ENCODE data around the gene NUP42.

NUP42 gene

DNA sequence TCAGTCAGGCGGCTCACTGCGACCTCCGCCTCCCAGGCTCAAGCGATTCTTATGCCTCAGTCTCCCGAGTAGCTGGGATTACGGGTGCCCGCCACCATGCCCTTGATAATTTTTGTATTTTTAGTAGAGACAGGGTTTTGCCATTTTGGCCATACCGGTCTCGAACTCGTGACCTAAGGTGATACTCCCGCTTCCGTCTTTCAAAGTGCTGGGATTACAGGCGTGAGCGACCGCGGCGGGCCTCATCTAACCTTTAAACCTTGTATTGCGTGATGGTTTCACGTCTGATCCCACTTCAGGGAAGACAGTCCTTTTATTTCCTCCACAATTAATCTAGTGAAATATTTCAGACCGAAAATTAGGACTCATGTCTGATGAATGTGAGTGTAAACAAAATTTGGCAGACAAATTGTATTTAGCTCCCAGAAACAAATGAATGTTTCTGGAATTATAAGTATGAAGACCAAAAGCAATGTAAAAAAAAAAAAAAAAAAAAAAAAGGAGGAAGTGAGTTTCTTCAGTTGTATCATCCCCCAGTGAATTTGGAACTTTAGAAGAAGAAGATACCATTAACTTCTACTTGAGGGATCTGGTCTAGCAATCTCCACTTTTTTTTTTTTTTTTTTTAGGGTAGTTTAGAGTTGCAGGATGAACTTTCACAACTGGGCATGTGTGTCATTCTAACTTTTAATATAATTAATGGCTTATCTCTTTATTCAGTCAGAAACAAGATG, 1.6 kb downstream of the NUP42 start:
- no peak overlapping the region for H2BK5ac ChIP-seq (ENCODE audit: low read length)
- no peaks in the 10 kb centered on the region for H3K27me3 ChIP-seq (ENCODE audit: insufficient read depth, low read length, poor library complexity)
- peak overlapping the region; percentile 3 for H3K9ac ChIP-seq (ENCODE audit: low read length)
- no peak overlapping the region for H3K18ac ChIP-seq (ENCODE audit: low read length)
- peak overlapping the region; percentile 9 for H3K56ac ChIP-seq (ENCODE audit: low read length)
- H3K4me3 ChIP-seq (ENCODE audit: low read length), result no peak overlapping the region
- peaks cover 2% of the 10 kb centered on the region for H3K4me1 ChIP-seq (ENCODE audit: control insufficient read depth, low read depth, low read length)
- H3K27ac ChIP-seq (ENCODE audit: low read depth, low read length), result no peak overlapping the region
- no peaks in the 10 kb centered on the region for H3K79me1 ChIP-seq (ENCODE audit: low read length)
- H2AK5ac ChIP-seq (ENCODE audit: low read length), result no peak overlapping the region
- H2BK15ac ChIP-seq (replicated peaks; ENCODE audit: low read depth), result no peak overlapping the region
- no peak overlapping the region for H3K23ac ChIP-seq (ENCODE audit: low read length)
- H2BK120ac ChIP-seq (ENCODE audit: low read depth, low read length), result no peak overlapping the region
- no CpG with 5 or more reads among the region's 20 CpGs for WGBS (ENCODE audit: extremely low coverage, insufficient coverage, low lambda C conversion rate)
- no peak for DNase-seq
- no peak overlapping the region for H3K4ac ChIP-seq (ENCODE audit: low read depth, low read length)
- no peak overlapping the region for H4K5ac ChIP-seq (ENCODE audit: low read length)
- H4K8ac ChIP-seq (ENCODE audit: low read depth, low read length), result no peak overlapping the region
- H3K79me2 ChIP-seq (ENCODE audit: control insufficient read depth, insufficient read depth, low read length), result peaks cover 14% of the 10 kb centered on the region
- H3K4me2 ChIP-seq (ENCODE audit: low read length), result no peak overlapping the region
- no peaks in the 10 kb centered on the region for H3K36me3 ChIP-seq (ENCODE audit: control insufficient read depth, insufficient read depth, low read length)

DNA sequence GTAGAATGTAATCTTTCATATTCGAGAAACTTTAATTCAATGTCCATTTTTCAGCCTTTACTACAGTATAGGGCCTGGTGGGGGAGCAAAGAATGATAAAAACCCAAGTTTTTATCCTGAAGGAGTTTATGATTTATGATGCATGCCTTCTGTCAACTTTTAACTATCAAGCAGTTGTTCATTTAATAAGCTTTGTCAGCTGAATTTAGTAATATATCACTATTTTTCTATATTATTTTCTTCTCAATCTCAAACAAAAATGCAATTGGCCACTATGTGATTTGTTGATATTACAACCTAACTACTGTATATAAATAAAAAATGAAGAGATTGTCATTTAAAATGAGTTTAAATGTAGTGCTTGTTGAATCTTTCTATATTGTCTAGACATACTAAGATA, 2.4 kb downstream of the NUP42 start:
- no peak overlapping the region for H3K4ac ChIP-seq (ENCODE audit: low read depth, low read length)
- no peak for DNase-seq
- H3K23ac ChIP-seq (ENCODE audit: low read length), result no peak overlapping the region
- H3K4me3 ChIP-seq (ENCODE audit: low read length), result no peak overlapping the region
- H3K79me2 ChIP-seq (ENCODE audit: control insufficient read depth, insufficient read depth, low read length), result peaks cover 14% of the 10 kb centered on the region
- peaks cover 1% of the 10 kb centered on the region for H3K79me1 ChIP-seq (ENCODE audit: low read length)
- no peak overlapping the region for H2BK5ac ChIP-seq (ENCODE audit: low read length)
- H3K36me3 ChIP-seq (ENCODE audit: control insufficient read depth, insufficient read depth, low read length), result no peaks in the 10 kb centered on the region
- no peak overlapping the region for H4K5ac ChIP-seq (ENCODE audit: low read length)
- H3K9ac ChIP-seq (ENCODE audit: low read length), result no peak overlapping the region
- H3K18ac ChIP-seq (ENCODE audit: low read length), result no peak overlapping the region
- no peaks in the 10 kb centered on the region for H3K27me3 ChIP-seq (ENCODE audit: insufficient read depth, low read length, poor library complexity)
- H2AK5ac ChIP-seq (ENCODE audit: low read length), result no peak overlapping the region
- H2BK15ac ChIP-seq (replicated peaks; ENCODE audit: low read depth), result no peak overlapping the region
- no peak overlapping the region for H4K8ac ChIP-seq (ENCODE audit: low read depth, low read length)
- H3K4me1 ChIP-seq (ENCODE audit: control insufficient read depth, low read depth, low read length), result peaks cover 2% of the 10 kb centered on the region
- H2BK120ac ChIP-seq (ENCODE audit: low read depth, low read length), result no peak overlapping the region
- H3K56ac ChIP-seq (ENCODE audit: low read length), result no peak overlapping the region
- H3K27ac ChIP-seq (ENCODE audit: low read depth, low read length), result no peak overlapping the region
- no peak overlapping the region for H3K4me2 ChIP-seq (ENCODE audit: low read length)
- WGBS (ENCODE audit: extremely low coverage, insufficient coverage, low lambda C conversion rate), result no CpG with 5 or more reads among the region's 1 CpG

DNA sequence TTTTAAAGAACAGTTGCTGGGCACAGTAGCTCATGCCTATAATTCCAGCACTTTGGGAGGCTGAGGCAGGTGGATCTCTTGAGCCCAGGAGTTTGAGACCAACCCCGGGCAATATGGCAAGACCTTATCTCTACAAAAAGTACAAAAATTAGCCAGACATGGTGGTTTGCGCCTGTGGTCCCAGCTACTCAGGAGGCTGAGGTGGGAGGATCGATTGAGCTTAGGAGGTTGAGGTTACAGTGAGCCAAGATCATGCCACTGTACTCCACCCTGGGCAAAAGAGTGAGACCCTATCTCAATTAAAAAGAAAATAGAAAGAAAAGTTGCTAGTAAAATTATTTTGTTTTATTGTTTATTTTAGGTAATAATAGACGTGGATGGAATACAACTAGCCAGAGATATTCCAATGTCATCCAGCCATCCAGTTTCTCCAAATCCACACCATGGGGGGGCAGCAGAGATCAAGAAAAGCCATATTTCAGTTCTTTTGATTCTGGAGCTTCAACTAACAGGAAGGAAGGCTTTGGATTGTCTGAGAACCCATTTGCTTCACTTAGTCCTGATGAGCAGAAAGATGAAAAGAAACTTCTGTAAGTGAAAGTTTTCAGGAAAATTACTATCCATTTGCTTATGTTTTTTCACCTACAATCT, 3.0 kb downstream of the NUP42 start:
- Histone ChIP-seq H3K27ac (ENCODE audit: low read depth, low read length) (no peak overlapping the region), H2AK5ac (ENCODE audit: low read length) (no peak overlapping the region), H4K5ac (ENCODE audit: low read length) (no peak overlapping the region), H3K79me1 (ENCODE audit: low read length) (peaks cover 1% of the 10 kb centered on the region), H2BK120ac (ENCODE audit: low read depth, low read length) (no peak overlapping the region), H3K27me3 (ENCODE audit: insufficient read depth, low read length, poor library complexity) (no peaks in the 10 kb centered on the region), H2BK15ac (replicated peaks; ENCODE audit: low read depth) (no peak overlapping the region), H3K9ac (ENCODE audit: low read length) (no peak overlapping the region), H3K4me1 (ENCODE audit: control insufficient read depth, low read depth, low read length) (peaks cover 2% of the 10 kb centered on the region), H3K4ac (ENCODE audit: low read depth, low read length) (no peak overlapping the region), H3K18ac (ENCODE audit: low read length) (no peak overlapping the region), H2BK5ac (ENCODE audit: low read length) (no peak overlapping the region), H3K4me2 (ENCODE audit: low read length) (no peak overlapping the region), H3K4me3 (ENCODE audit: low read length) (no peak overlapping the region), H3K36me3 (ENCODE audit: control insufficient read depth, insufficient read depth, low read length) (no peaks in the 10 kb centered on the region), H4K8ac (ENCODE audit: low read depth, low read length) (no peak overlapping the region), H3K56ac (ENCODE audit: low read length) (no peak overlapping the region), H3K23ac (ENCODE audit: low read length) (no peak overlapping the region), H3K79me2 (ENCODE audit: control insufficient read depth, insufficient read depth, low read length) (peaks cover 14% of the 10 kb centered on the region)
- peak; percentile 49 for DNase-seq
- WGBS (ENCODE audit: extremely low coverage, insufficient coverage, low lambda C conversion rate), result no CpG with 5 or more reads among the region's 4 CpGs

DNA sequence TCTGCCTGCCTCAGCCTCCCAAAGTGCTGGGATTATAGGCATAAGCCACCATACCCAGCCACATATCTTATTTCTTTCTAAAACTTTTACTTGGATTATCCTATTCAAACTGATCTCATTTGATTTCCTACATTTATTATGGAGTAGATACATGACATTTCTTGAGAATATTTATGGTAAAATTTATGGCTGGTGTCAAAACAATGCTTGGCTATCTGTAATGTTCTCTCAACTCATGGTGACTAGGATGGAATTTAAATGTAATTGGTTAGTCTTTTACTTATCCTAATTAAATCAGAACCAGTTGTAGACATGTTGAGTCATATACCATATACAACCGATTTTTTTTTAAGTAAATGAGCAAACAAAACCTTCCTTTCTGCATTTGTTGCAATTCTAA, 4.1 kb downstream of the NUP42 start:
- no peak overlapping the region for H4K8ac ChIP-seq (ENCODE audit: low read depth, low read length)
- H3K79me1 ChIP-seq (ENCODE audit: low read length), result peaks cover 3% of the 10 kb centered on the region
- H3K56ac ChIP-seq (ENCODE audit: low read length), result no peak overlapping the region
- H2BK120ac ChIP-seq (ENCODE audit: low read depth, low read length), result no peak overlapping the region
- no peak overlapping the region for H4K5ac ChIP-seq (ENCODE audit: low read length)
- no peak overlapping the region for H2BK5ac ChIP-seq (ENCODE audit: low read length)
- no peaks in the 10 kb centered on the region for H3K27me3 ChIP-seq (ENCODE audit: insufficient read depth, low read length, poor library complexity)
- H2BK15ac ChIP-seq (replicated peaks; ENCODE audit: low read depth), result no peak overlapping the region
- peaks cover 2% of the 10 kb centered on the region for H3K36me3 ChIP-seq (ENCODE audit: control insufficient read depth, insufficient read depth, low read length)
- WGBS (ENCODE audit: extremely low coverage, insufficient coverage, low lambda C conversion rate), result no CpG with 5 or more reads among the region's 1 CpG
- H2AK5ac ChIP-seq (ENCODE audit: low read length), result no peak overlapping the region
- H3K4me2 ChIP-seq (ENCODE audit: low read length), result no peak overlapping the region
- peaks cover under 1% of the 10 kb centered on the region for H3K4me1 ChIP-seq (ENCODE audit: control insufficient read depth, low read depth, low read length)
- H3K27ac ChIP-seq (ENCODE audit: low read depth, low read length), result no peak overlapping the region
- peaks cover 15% of the 10 kb centered on the region for H3K79me2 ChIP-seq (ENCODE audit: control insufficient read depth, insufficient read depth, low read length)
- H3K4me3 ChIP-seq (ENCODE audit: low read length), result no peak overlapping the region
- no peak overlapping the region for H3K18ac ChIP-seq (ENCODE audit: low read length)
- no peak overlapping the region for H3K23ac ChIP-seq (ENCODE audit: low read length)
- H3K4ac ChIP-seq (ENCODE audit: low read depth, low read length), result no peak overlapping the region
- no peak overlapping the region for H3K9ac ChIP-seq (ENCODE audit: low read length)
- no peak for DNase-seq

DNA sequence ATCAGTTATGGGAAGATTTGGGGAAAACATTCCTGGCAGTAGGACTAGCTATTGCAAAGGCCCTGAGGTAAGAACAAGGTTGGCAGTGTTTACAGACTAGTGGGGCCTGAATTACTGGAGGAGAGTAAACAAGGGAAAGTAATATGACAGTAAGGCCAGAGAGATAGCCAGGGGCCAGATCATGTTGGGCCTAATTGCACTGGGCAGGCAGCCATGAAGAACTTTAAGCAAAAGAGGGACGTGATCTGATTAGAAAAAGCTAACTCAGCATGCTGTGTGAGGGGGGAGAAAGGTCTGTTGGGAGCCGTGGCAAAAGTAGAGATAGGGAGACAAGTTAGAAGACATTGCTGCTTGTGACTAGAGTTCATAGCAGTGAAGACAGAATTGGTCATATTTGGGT, 9.2 kb downstream of the NUP42 start:
- H3K9ac ChIP-seq (ENCODE audit: low read length), result no peak overlapping the region
- DNase-seq, result no peak
- H3K36me3 ChIP-seq (ENCODE audit: control insufficient read depth, insufficient read depth, low read length), result peaks cover 3% of the 10 kb centered on the region
- H3K4me2 ChIP-seq (ENCODE audit: low read length), result no peak overlapping the region
- no peak overlapping the region for H3K4ac ChIP-seq (ENCODE audit: low read depth, low read length)
- no CpG with 5 or more reads among the region's 2 CpGs for WGBS (ENCODE audit: extremely low coverage, insufficient coverage, low lambda C conversion rate)
- H4K5ac ChIP-seq (ENCODE audit: low read length), result no peak overlapping the region
- no peak overlapping the region for H3K4me3 ChIP-seq (ENCODE audit: low read length)
- no peaks in the 10 kb centered on the region for H3K27me3 ChIP-seq (ENCODE audit: insufficient read depth, low read length, poor library complexity)
- peaks cover 3% of the 10 kb centered on the region for H3K79me2 ChIP-seq (ENCODE audit: control insufficient read depth, insufficient read depth, low read length)
- no peak overlapping the region for H2BK5ac ChIP-seq (ENCODE audit: low read length)
- H3K18ac ChIP-seq (ENCODE audit: low read length), result no peak overlapping the region
- H3K27ac ChIP-seq (ENCODE audit: low read depth, low read length), result no peak overlapping the region
- H2BK15ac ChIP-seq (replicated peaks; ENCODE audit: low read depth), result no peak overlapping the region
- peaks cover 4% of the 10 kb centered on the region for H3K79me1 ChIP-seq (ENCODE audit: low read length)
- H3K4me1 ChIP-seq (ENCODE audit: control insufficient read depth, low read depth, low read length), result no peaks in the 10 kb centered on the region
- H4K8ac ChIP-seq (ENCODE audit: low read depth, low read length), result no peak overlapping the region
- H3K23ac ChIP-seq (ENCODE audit: low read length), result no peak overlapping the region
- H2BK120ac ChIP-seq (ENCODE audit: low read depth, low read length), result no peak overlapping the region
- H3K56ac ChIP-seq (ENCODE audit: low read length), result no peak overlapping the region
- no peak overlapping the region for H2AK5ac ChIP-seq (ENCODE audit: low read length)

Data from mesendoderm (in vitro differentiated cells).